ENCODE measurements around the gene PDZRN3. TPM values are rescaled to one million over a fixed set of nuclear protein-coding genes. Genes with fewer than 3 reads are reported as not detected.

The PDZRN3 gene
- total and polyA plus RNA-seq, 8 donors: 4.5 to 10.9 (median 7.4) TPM

DNA sequence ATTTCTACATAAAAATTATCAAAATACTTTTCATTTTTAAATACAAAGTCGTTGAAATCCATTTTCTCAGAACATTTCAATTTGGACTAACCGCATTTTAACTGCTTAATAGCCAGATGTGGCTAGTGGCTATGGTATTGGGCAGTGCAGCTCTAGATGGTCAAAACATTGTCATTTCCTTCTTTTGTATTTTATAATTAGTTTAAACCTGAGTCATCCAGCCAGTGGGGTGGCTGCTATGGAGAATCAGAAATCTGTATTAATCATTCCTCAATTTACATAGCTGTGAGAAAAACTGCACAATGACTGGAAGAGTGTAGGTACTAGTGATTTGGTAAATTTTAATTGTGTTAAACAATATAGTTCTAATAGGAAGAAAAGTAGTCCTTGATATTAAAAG lies 245.3 kb downstream of the PDZRN3 start:
- TF ChIP-seq, protein P1, sequence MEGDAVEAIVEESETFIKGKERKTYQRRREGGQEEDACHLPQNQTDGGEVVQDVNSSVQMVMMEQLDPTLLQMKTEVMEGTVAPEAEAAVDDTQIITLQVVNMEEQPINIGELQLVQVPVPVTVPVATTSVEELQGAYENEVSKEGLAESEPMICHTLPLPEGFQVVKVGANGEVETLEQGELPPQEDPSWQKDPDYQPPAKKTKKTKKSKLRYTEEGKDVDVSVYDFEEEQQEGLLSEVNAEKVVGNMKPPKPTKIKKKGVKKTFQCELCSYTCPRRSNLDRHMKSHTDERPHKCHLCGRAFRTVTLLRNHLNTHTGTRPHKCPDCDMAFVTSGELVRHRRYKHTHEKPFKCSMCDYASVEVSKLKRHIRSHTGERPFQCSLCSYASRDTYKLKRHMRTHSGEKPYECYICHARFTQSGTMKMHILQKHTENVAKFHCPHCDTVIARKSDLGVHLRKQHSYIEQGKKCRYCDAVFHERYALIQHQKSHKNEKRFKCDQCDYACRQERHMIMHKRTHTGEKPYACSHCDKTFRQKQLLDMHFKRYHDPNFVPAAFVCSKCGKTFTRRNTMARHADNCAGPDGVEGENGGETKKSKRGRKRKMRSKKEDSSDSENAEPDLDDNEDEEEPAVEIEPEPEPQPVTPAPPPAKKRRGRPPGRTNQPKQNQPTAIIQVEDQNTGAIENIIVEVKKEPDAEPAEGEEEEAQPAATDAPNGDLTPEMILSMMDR (IDR thresholded peaks at IDR 0.05): no peak
- no peak for FAIRE-seq
- intact Hi-C loops (cut with DNase I): no loop called here
- peaks cover 0 to 2% (median 0%) of the 10 kb centered on the region in 3 donors for H3K36me3 ChIP-seq
- H3K4me3 ChIP-seq: no peak overlapping the region
- H3K27ac ChIP-seq: no peak overlapping the region
- no peak for DNase-seq
- no peaks in the 10 kb centered on the region for H3K9me3 ChIP-seq
- 57 to 63% methylated on average over 2 of the region's 2 CpGs for WGBS, 2 donors
- no peaks in the 10 kb centered on the region for H3K27me3 ChIP-seq
- no peaks in the 10 kb centered on the region for H3K4me1 ChIP-seq
- ATAC-seq: no peak

DNA sequence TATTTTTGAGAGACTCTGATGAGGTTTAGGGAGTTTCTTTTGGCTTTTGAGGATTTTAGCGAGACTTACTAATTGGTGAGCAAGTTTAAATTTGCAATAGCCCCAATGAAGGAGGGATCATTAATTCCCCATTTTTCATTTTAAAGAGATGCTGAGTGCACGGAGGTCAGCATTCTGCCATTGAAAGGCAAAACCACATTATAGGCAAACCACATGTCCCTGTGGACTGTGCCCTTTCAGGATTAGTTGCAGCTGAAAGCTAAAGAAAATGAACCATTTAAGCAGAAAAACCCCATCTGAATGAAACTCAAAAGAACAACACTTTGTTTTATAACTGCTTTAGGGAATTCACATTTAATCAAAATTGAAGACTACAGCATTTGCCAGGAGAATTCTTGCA lies 246.5 kb downstream of the PDZRN3 start:
- TF ChIP-seq, protein P1 (IDR thresholded peaks at IDR 0.05): no peak
- ATAC-seq: no peak
- DNase-seq: no peak
- H3K4me1 ChIP-seq: no peaks in the 10 kb centered on the region
- H3K9me3 ChIP-seq: no peaks in the 10 kb centered on the region
- no peak overlapping the region for H3K4me3 ChIP-seq
- no peaks in the 10 kb centered on the region for H3K36me3 ChIP-seq
- intact Hi-C loops (cut with DNase I): no loop called here
- H3K27ac ChIP-seq: no peak overlapping the region
- 64 to 69% methylated on average over 2 of the region's 2 CpGs for WGBS, 2 donors
- no peak for FAIRE-seq
- H3K27me3 ChIP-seq: no peaks in the 10 kb centered on the region

DNA sequence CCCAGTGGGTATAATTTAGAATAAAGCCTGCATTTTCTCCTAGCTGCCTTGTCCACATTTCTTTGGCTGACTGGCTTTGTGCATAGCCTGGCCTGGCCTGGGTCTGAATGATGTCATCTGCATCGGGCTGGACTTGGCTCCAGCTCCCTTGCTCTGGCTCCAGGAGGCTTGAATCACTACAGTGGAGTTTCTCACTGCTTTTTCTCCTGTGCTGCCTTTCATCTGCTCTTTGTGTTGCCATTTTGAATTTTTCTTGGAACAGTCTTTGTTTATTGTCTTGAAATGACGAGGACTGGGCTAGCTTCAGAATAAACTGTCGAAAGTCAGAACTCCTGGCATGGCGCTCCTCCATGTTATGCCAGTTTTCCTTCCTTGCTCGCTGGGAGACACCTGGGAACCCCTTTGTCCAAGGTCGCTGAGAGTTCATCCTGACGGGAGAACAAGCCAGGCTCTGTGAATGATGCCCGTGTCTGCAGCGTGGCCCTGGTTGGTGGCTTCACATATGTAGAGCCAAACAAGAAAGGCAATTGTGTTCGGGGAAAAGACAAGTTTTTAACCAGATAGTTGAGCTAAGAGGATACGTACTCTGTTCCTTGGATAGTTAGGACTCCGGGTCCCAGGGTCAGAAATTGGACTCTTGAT lies 258.9 kb downstream of the PDZRN3 start:
- intact Hi-C loops (cut with DNase I): no loop called here
- Histone ChIP-seq H3K27me3 (no peaks in the 10 kb centered on the region), H3K9me3 (no peaks in the 10 kb centered on the region), H3K4me3 (no peak overlapping the region), H3K36me3 (no peaks in the 10 kb centered on the region), H3K27ac (no peak overlapping the region), H3K4me1 (no peaks in the 10 kb centered on the region)
- TF ChIP-seq, protein P1 (IDR thresholded peaks at IDR 0.05): no peak
- DNase-seq (peak in 4 of 6 donors; percentile 18 to 42 (median 28)), ATAC-seq (peak; percentile 66 to 92 (median 90)), FAIRE-seq (peak; percentile 74)
- 81 to 88% methylated on average over 12 of the region's 12 CpGs for WGBS, 2 donors

DNA sequence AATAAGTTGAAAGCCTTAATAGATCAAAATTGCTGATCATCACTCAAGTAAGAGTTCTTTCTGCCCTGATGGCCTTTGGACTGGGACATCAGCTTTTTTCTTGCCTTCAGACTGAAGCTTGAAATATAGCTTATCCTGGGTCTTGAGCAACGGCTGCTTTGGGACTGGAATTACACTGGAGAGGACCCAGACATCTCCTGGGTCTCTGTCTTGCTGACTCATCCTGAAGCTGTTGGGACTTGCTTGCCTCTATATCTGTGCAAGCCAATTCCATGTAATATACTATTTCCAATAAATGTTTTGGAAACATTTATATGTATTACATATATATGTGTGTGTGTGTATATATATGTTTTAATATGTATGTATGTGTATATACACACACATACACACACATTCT lies 260.2 kb downstream of the PDZRN3 start:
- FAIRE-seq: no peak
- Histone ChIP-seq H3K9me3 (no peaks in the 10 kb centered on the region), H3K27me3 (no peaks in the 10 kb centered on the region), H3K4me3 (no peak overlapping the region), H3K36me3 (no peaks in the 10 kb centered on the region), H3K4me1 (no peaks in the 10 kb centered on the region), H3K27ac (no peak overlapping the region)
- peak in 1 of 4 donors; percentile 37 for ATAC-seq
- TF ChIP-seq, protein P1 (IDR thresholded peaks at IDR 0.05): no peak
- no peak for DNase-seq
- 73 to 89% methylated on average over 1 of the region's 1 CpG for WGBS, 2 donors
- intact Hi-C loops (cut with DNase I): no loop called here

DNA sequence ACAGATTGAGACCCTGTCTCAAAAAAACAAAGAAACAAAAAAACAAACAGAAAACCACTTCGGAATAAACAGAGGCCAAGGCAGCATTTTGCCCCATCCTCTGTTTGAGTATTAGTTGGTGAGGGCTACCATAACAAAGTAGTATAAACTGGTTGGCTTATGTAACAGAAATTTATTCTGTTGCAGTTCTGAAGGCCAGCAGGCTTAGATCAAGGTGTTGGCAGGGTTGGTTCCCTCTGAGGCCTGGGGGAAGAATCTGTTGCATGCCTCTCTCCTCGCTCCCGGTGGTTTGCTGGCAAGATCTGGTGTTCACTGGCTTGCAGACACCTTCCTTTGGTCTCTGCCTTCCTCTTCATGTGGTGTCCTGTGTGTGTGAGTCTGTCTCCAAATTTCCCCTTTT lies 261.6 kb downstream of the PDZRN3 start:
- intact Hi-C loops (cut with DNase I): no loop called here
- WGBS, 2 donors: 96 to 97% methylated on average over 3 of the region's 3 CpGs
- Histone ChIP-seq H3K9me3 (no peaks in the 10 kb centered on the region), H3K27me3 (no peaks in the 10 kb centered on the region), H3K4me1 (no peaks in the 10 kb centered on the region), H3K27ac (no peak overlapping the region), H3K4me3 (no peak overlapping the region), H3K36me3 (no peaks in the 10 kb centered on the region)
- no peak for FAIRE-seq
- ATAC-seq: no peak
- TF ChIP-seq, protein P1 (IDR thresholded peaks at IDR 0.05): no peak
- no peak for DNase-seq

Data from pancreas (tissue), 10 donors.